ENCODE results near the gene MTHFD1L.

Gene MTHFD1L

DNA sequence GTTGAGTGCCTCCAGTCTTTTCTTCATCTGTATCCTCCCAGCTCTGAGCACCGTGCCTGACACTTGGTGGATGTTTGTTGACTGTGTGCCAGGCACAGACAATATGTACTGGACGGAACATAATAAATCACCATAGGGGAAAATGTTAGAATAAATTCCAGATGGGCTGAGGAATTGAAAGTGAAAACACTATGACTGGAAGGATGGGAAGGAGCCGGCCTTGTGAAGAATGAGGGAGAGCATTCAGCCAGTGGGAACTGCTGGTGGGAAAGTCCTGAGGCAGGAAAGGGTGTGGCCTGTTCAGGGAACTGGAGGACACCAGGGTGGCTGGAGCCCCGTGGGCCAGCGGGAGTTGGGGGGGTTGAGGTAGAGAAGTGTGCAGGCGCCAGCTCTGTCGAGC, 75.4 kb downstream of the MTHFD1L start:
- DNase-seq (ENCODE audit: extremely low read depth, low read depth), result peak; percentile 81
- no peak overlapping the region for H3K4me3 ChIP-seq (replicated peaks; ENCODE audit: low read depth, low read length)
- TF ChIP-seq, protein P1, sequence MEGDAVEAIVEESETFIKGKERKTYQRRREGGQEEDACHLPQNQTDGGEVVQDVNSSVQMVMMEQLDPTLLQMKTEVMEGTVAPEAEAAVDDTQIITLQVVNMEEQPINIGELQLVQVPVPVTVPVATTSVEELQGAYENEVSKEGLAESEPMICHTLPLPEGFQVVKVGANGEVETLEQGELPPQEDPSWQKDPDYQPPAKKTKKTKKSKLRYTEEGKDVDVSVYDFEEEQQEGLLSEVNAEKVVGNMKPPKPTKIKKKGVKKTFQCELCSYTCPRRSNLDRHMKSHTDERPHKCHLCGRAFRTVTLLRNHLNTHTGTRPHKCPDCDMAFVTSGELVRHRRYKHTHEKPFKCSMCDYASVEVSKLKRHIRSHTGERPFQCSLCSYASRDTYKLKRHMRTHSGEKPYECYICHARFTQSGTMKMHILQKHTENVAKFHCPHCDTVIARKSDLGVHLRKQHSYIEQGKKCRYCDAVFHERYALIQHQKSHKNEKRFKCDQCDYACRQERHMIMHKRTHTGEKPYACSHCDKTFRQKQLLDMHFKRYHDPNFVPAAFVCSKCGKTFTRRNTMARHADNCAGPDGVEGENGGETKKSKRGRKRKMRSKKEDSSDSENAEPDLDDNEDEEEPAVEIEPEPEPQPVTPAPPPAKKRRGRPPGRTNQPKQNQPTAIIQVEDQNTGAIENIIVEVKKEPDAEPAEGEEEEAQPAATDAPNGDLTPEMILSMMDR (IDR thresholded peaks at IDR 0.05; ENCODE audit: low read depth, low read length, missing control alignments), result no peak

DNA sequence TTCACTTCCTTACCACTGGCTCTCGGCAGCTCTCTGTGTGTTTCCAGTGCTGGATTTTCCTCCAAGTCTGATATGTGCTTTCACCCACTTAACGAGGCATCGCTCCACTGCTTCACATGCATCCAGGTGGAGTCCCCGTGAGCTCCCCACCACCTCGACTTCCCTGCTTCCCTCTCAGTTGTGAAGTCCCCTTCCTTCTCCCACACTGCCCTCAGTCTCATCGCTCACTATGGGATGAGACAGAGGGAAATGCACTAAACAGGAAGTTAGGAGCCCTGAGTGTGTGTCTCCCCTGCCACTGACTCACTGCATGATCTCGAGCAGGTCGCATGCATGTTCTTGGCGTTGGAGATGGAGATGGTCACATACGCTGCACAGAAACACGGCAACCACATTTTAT, 84.0 kb downstream of the MTHFD1L start:
- TF ChIP-seq, protein P1 (IDR thresholded peaks at IDR 0.05; ENCODE audit: low read depth, low read length, missing control alignments), result no peak
- no peak overlapping the region for H3K4me3 ChIP-seq (replicated peaks; ENCODE audit: low read depth, low read length)
- DNase-seq (ENCODE audit: extremely low read depth, low read depth), result no peak

DNA sequence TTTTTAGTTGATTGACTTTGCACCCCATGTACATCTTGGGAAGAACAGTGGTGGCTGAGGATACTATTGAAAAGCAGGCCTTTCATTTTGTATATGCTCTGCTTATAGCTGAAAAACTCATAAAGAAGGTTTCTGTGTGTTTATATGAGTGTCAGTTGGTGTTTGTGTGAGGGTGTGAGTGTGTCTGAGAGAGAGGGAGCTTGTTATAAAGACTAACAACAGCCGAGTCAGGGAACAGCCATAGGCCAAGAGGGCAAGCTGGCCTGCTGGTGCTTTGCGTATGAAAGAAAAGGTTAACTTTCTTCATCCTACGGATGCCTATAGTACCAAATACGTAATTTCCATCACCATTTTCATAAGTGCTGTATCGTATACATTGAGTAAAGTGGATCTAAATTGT, 88.3 kb downstream of the MTHFD1L start:
- H3K4me3 ChIP-seq (replicated peaks; ENCODE audit: low read depth, low read length), result no peak overlapping the region
- no peak for DNase-seq (ENCODE audit: extremely low read depth, low read depth)
- TF ChIP-seq, protein P1 (IDR thresholded peaks at IDR 0.05; ENCODE audit: low read depth, low read length, missing control alignments), result no peak

DNA sequence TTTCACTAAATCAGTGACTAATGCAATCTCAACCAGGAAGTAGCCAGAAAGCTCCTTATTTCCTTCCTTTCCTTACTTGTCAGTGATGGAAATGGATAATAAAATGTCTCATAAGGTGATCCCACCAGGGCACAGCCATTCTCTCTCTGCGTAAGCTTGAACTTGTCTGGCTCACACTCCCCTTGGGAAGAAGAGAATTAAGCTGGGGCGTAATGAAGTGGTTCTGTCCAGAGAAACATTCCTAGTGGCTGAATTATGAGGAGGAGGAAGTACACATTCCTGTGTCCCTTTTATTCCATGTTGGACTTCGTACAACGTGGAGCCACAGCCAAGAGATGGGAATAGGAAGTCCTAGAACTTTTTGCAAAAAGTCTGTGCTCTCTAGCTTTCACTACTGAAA, 93.7 kb downstream of the MTHFD1L start:
- TF ChIP-seq, protein P1 (IDR thresholded peaks at IDR 0.05; ENCODE audit: low read depth, low read length, missing control alignments), result no peak
- no peak for DNase-seq (ENCODE audit: extremely low read depth, low read depth)
- H3K4me3 ChIP-seq (replicated peaks; ENCODE audit: low read depth, low read length), result no peak overlapping the region

DNA sequence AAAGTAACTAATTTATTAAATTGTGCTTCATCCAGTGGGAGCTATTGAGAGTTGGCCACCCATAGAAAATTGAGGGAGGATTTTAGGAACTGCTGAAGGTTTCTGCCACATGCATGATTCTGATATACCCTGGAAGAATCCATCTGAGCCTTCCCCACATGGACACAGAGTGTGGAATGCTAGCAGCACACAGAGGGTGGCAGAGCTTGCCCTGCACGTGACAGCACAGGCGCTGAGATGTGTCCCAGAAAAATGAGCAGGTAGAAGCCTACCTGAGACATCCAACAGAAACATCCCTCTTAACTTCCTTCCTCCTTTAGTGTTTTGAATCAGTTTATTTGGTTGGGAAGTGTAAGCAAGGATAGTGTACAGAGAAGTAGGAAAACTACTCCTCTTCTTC, 96.9 kb downstream of the MTHFD1L start:
- TF ChIP-seq, protein P1 (IDR thresholded peaks at IDR 0.05; ENCODE audit: low read depth, low read length, missing control alignments), result no peak
- H3K4me3 ChIP-seq (replicated peaks; ENCODE audit: low read depth, low read length), result no peak overlapping the region
- DNase-seq (ENCODE audit: extremely low read depth, low read depth), result no peak

DNA sequence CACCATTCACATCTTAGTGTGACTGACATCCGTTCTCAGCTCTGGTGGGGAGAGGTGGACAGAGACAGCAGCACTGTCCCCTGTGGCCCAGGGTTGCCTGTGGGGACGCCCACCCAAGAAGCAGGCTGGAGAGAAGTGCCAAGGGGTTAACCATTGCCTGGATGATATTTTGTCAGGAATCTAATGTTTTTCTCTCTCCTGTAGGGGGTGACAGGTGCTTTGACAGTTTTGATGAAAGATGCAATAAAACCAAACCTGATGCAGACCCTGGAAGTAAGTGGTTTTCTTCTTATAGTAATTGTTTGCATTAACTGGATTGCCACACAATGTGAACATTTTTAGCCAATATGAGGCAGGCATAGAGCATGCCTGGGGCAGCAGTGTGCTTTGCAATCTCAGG, 99.3 kb downstream of the MTHFD1L start:
- H3K4me3 ChIP-seq (replicated peaks; ENCODE audit: low read depth, low read length), result no peak overlapping the region
- no peak for DNase-seq (ENCODE audit: extremely low read depth, low read depth)
- TF ChIP-seq, protein P1 (IDR thresholded peaks at IDR 0.05; ENCODE audit: low read depth, low read length, missing control alignments), result no peak

DNA sequence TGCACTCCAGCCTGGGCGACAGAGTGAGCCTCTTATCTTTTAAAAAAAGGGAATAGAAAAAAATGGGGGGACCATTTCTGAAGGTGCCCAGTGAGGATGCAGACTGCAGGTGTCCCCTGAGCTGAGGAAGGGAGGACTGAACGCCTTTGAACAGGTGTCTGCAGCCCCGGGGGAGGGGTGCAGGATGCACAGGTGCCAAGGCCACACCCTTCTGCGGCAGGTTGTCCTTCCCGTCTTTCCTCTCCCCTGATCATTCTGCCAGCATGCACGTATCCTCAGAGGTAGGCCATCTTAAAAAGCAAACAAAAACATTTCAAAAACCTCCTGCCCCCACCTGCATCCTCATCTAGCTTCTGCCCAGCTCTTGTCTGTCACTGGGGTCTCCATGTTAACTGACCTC, 101.3 kb downstream of the MTHFD1L start:
- H3K4me3 ChIP-seq (replicated peaks; ENCODE audit: low read depth, low read length), result no peak overlapping the region
- TF ChIP-seq, protein P1 (IDR thresholded peaks at IDR 0.05; ENCODE audit: low read depth, low read length, missing control alignments), result no peak
- no peak for DNase-seq (ENCODE audit: extremely low read depth, low read depth)
